Uterine smooth muscle cell (primary cell): ENCODE measurements around the gene ATP11B. TPM values are rescaled to one million over a fixed set of nuclear protein-coding genes. Genes with fewer than 3 reads are reported as not detected.

ENCODE experiments used
- total RNA-seq: library from RNA; depleted of rRNA; stranded (reverse); fragments of >200 nt; gene quantifications from 2 replicates; pipeline ENCODE4 v1.2.3, GENCODE V29; 2014

ATP11B gene
- 74.8 and 86.2 TPM in 2 replicates for total RNA-seq

DNA sequence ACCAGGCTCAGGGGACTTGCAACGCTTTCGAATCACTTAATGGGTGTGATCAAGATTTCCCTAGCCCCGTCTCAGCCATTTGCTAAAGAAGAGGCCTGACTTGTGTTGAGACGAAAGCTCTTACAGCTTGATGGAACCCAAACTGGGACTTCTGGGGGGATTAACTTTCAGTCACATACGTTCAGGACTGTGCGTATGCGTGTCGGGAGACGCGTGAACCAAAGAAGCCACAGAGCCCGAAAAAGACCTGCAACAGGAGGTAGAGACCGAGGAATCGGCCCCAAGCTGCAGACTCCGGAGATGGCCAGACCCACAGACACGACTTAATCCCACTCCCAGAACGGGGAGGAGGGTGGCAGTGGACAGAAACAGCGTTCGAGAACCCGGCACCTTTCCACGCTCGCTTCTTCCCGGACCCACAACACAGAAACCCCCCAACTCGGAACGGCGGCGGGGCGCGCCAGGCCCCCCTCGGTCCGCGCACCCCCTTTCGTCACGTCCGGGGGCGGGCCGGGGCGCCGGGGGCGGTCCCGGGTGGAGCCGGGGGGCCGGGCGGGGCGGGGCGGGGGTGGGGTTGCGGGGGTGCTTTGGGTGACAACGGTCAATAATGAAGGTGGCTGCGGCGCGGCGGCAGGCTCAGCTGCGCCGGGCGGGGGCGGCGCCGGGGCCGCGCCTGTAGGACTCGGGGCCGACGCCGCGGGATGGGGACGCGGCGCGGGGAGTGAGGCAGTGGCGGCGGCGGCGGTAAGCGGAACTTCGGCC lies at the start of gene ATP11B:
TSS of gene ATP11B (plus strand) at position 604 of the 762 bp plus-strand sequence. CDS start 256 bp downstream, outside the sequence.

Other genes with a start within 250 kb of the ATP11B start
- 44.5 and 46.8 TPM in 2 replicates for gene DCUN1D1, start 187.0 kb downstream of the ATP11B start, total RNA-seq